Measurements from ENCODE around the gene ARHGEF19.

Gene ARHGEF19

DNA sequence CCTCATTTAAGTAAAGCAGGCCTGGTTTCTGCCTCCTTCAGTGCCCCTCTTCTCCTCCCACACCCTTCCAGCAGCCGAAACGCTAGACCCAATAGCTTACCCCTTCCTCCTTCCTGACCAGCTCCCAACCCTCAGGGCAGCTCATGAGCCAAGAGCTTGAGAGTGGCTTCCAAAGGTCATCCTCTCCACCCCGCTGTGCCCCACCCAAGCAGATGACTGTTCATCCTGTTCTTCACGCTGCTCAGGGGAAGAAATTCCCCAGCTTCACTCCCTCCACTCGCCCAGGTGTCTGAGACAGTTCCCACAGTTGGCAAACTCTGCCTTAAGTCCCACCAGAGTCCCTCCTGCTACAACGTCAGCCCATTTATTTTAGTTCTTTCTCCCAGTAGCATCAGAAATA is 23.4 kb downstream of the ARHGEF19 start:
- TF ChIP-seq, protein P1, sequence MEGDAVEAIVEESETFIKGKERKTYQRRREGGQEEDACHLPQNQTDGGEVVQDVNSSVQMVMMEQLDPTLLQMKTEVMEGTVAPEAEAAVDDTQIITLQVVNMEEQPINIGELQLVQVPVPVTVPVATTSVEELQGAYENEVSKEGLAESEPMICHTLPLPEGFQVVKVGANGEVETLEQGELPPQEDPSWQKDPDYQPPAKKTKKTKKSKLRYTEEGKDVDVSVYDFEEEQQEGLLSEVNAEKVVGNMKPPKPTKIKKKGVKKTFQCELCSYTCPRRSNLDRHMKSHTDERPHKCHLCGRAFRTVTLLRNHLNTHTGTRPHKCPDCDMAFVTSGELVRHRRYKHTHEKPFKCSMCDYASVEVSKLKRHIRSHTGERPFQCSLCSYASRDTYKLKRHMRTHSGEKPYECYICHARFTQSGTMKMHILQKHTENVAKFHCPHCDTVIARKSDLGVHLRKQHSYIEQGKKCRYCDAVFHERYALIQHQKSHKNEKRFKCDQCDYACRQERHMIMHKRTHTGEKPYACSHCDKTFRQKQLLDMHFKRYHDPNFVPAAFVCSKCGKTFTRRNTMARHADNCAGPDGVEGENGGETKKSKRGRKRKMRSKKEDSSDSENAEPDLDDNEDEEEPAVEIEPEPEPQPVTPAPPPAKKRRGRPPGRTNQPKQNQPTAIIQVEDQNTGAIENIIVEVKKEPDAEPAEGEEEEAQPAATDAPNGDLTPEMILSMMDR (conservative IDR thresholded peaks at IDR 0.05) = no peak
- H3K27ac ChIP-seq = no peak overlapping the region

DNA sequence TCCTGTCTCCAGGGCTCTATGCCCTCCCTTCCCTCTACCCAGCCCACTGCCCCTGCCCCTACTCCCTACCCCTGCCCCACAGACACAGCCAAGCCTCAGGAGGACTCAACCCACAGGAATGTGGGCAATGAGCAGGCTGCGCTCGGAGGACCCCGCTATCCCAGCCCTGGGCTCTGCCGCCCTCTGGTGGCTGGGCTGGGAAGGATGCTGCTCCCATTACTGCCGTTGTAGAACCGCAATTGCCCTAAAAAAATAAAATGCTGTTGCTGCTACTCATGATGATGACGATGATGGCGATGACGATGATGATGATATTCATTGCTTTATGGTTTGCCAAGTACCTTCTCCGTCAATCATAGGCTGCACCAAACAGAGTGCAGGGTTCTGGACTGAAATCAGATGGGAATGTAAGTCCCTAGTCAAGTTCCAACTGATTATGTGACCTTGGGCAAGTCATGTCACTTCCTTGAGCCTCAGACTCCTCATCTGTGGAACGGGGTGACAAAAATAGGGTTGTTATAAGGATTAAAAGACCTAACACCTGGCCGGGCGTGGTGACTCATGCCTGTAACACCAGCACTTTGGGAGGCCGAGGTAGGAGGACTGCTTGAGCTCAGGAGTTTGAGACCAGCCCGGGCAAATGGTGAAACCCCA is 24.6 kb downstream of the ARHGEF19 start:
- no peak overlapping the region for H3K27ac ChIP-seq
- TF ChIP-seq, protein P1 (conservative IDR thresholded peaks at IDR 0.05) = peak; percentile 98

DNA sequence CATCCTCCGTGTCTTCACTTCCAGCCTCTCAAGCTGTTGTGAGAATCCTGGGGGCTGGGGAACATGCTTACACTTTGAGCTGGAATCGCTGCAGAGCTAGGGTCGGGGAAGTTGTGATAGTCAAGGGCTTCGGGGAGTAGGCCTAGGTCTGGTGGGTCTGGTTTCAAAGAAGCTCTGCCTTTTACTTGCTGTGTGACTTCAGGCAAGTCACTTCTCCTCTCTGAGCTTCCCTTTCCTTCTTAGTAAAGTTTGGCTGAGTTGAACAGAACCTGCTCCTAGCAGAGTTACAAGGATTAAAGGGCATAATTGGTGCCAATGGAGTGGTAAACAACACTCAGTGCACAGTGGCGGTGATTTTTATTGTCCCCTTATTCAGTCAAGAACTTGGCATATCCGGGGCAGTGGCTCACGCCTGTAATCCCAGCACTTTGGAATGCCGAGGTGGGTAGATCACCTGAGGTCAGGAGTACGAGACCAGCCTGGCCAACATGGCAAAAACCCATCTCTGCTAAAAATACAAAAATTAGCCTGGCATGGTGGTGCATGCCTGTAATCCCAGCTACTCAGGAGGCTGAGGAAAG is 25.7 kb downstream of the ARHGEF19 start:
- H3K27ac ChIP-seq = no peak overlapping the region
- TF ChIP-seq, protein P1 (conservative IDR thresholded peaks at IDR 0.05) = no peak

DNA sequence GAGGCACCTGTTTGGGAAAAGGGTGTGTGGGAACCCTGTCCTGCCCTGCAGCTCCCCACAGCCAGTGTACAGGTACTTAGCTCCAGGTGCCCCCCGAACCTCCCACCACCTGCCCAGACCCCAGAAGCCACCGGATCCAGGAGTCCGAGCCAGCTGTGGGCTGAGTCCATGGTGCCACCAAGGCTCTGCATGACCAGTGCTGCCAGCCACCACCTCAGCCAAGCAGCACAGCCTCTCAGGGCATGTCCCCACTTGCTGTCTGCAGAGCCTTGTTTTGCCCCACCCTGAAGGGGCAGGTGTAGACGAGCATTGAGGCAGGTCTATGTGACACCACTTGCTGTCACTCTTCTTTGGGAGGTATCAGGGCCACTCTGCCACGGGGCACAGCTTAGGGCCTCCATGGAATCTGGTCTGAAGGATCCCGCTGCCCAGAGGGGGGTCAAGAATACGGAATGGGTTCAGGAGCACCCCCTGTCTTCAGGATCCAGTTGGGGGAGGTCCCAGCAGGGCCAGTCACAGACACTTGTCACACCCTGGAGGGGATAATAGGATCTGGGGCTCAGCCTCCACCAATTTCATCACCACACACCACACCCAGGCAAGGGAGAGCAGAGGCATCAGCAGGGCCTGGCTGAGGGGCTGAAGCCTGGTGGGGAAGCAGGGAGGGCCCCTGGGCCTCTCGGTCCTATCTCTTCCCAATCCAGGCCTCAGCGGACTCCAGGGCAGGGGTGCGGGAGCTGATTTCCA is 27.7 kb downstream of the ARHGEF19 start:
- H3K27ac ChIP-seq = no peak overlapping the region
- TF ChIP-seq, protein P1 (conservative IDR thresholded peaks at IDR 0.05) = no peak

DNA sequence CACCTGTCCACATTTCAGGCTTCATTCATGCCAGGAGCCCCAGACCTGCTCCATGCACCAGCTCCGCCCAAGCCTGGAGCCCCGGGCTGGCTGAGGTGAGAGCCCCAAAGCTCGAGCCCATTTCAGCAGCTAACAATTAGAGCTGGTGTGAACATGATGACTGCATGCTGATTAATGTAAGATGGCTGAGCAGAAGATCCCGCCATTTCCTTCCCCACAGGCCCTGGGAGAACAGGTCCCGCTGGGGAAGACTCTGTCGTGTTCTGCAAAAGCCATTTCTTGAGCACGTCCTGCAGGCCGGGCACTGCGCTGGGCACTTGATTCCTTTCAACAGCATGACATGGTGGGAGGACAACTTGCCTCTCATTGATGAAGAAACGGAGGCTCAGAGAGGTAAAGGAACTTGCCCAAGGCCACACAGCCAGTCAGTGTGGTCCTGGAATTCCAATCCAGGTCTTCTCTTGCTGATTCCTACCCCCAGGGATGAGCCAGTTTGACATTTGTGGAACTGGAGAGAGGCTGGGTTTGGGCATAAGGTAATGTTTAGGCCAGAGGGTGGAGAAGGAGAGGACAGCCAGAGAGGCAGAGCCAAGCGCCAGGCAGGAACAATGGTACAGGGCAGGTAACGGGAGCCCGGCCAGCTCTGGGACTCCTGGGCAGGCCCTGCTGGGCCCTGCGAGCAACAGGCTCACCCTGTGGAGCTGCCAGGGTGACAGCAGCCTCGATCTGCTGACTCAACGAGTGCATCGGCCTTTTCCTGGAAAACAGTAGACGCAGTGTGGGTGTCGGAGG is 28.5 kb downstream of the ARHGEF19 start:
- H3K27ac ChIP-seq = no peak overlapping the region
- TF ChIP-seq, protein P1 (conservative IDR thresholded peaks at IDR 0.05) = no peak

DNA sequence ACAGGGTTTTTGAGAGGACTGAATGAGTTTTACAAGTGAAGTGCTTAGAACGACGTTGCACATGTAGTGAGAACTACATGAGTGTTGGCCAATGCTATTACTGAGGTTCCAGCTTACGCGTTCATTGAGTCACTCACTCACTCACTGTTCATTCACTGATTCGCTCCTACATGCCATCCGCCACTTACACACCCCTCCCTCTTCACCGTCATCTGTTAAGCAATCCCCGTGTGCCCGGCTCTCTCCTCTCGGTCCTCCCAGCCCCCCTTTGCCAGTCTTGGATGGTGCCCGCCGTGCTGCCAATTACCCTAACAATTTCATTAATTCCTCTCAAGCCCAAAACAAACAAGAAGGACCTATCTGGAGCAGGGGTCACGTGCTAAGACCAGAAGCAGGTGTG is 29.3 kb downstream of the ARHGEF19 start:
- TF ChIP-seq, protein P1 (conservative IDR thresholded peaks at IDR 0.05) = no peak
- H3K27ac ChIP-seq = no peak overlapping the region

Measured in VCaP (cell line).